ENCODE data around the gene SPDYE2B.
"Not testable (repeated sequence)": the region's sequence is repeated elsewhere in the genome, so short reads cannot be mapped to it uniquely, and the experiment has no call there.

The SPDYE2B gene

DNA sequence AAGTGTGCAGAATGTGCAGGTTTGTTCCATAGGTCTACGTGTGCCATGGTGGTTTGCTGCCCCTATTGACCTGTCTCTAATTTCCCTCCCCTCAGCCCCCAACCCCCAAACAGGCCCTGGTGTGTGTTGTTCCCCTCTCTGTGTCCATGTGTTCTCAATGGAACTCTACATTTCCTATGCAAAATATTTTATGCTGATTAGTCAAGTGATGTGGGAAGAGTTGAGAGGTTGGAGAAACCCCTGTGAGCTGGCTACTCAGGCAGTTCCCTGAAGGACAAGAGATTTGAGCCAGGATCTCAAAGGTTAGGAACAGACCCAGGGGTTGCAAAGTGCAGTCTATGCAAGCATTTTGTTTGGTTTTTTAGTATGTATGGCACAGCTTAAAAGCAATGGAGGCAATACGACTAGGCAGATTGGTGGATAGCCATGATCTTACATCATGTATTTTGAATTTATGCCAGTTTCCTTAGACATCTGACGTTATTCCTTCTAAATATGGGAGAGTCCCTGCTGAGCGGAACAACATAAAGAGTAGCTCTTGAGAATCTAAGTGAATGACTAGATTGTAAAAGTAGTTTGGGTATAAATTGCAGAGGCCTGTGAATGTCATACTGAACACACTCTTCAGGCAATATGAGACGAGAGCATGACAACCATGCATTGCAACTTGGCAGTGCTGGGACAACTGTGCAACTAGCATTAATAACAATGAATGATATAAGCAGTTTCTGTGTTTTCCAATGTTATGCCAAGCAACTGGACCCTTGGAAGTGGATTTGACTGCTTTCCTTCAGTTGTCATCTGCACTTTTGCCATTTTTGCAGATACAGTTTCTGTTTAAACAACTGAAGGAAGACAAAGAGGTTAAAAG is 47.8 kb downstream of the SPDYE2B start:
- in situ Hi-C loops (cut with HindIII; ENCODE audit: low sequenced_read_pairs) = not testable (repeated sequence)

DNA sequence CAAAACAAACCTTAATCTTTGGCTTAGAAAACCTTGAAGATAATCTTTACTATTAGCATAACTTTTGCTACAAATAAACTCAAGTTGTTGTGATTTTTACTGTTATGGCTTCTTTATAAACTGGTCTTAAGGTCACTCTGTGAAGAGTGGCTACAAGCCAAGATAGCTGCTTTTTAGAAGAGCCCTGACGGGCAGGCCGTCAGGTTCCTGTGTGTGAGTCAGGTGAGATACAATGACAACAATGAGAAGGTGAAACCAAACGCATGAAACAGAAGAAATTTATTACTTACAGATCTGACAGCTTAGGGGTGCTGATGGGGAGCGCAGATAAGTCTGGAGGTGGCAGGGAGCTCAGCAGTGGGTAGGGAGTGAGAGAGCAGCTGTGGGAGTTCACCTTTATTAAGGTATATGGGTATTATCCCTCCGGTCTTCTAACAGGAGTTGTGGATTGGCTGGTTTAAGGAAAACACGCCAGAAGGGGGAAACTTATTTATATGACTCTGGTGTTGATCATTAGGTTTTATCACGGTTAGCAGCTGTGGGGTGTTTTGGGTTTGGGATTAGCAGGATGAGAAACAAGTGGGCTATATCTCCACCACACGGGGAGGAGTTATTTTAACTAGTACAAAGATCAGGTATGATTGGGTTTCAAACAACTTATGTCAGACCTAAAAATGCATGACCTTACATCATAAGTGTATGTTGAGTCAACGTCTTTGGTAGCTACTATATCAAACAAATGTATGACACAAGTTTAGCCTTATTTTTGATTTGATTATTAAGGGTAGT is 49.0 kb downstream of the SPDYE2B start:
- in situ Hi-C loops (cut with HindIII; ENCODE audit: low sequenced_read_pairs) = not testable (repeated sequence)
